Measurements from ENCODE around the gene PAK1. TPM values are rescaled to one million over a fixed set of nuclear protein-coding genes. Genes with fewer than 3 reads are reported as not detected.
"Not testable (repeated sequence)": the region's sequence is repeated elsewhere in the genome, so short reads cannot be mapped to it uniquely, and the experiment has no call there.

Gene PAK1
- polyA plus RNA-seq, 3 donors = 86.6 to 90.6 (median 88.6) TPM

DNA sequence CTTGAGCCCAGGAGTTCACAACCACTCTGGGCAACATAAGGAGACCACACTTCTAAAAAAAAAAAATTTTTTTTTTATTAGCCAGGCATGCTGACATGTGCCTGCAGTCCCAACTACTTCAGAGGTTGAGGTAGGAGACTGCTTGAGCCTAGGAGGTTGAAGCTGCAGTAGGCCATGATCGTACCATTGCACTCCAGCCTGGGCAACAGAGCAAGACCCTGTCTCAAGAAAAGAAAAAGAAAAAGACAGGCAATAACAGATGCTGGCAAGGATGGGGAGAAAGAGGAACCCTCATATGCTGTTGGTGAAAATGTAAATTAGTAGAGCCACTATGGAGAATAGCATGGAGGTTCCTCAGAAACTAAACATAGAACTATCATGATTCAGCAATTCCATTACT lies 64.8 kb downstream of the PAK1 start:
- no peak for DNase-seq (ENCODE audit: low read depth in 3 of 3, low spot score in 2 of 3)

GRCh38 chr11:77407613-77408012 lies 66.3 kb downstream of the PAK1 start:
- no peak for DNase-seq (ENCODE audit: low read depth in 3 of 3, low spot score in 2 of 3)

- no peak for DNase-seq (ENCODE audit: low read depth in 3 of 3, low spot score in 2 of 3)
These were observed 67.5 kb downstream of the PAK1 start for GRCh38 chr11:77406396-77406795.

GRCh38 chr11:77403211-77403610 lies 70.7 kb downstream of the PAK1 start:
- no peak for DNase-seq (ENCODE audit: low read depth in 3 of 3, low spot score in 2 of 3)

GRCh38 chr11:77402218-77402556 lies 71.7 kb downstream of the PAK1 start:
- DNase-seq (ENCODE audit: low read depth in 3 of 3, low spot score in 2 of 3) = no peak

- DNase-seq (ENCODE audit: low read depth in 3 of 3, low spot score in 2 of 3) = no peak
These were observed 72.2 kb downstream of the PAK1 start for GRCh38 chr11:77401486-77402217.

- no peak for DNase-seq (ENCODE audit: low read depth in 3 of 3, low spot score in 2 of 3)
These were observed 73.0 kb downstream of the PAK1 start for GRCh38 chr11:77400775-77401449.

DNA sequence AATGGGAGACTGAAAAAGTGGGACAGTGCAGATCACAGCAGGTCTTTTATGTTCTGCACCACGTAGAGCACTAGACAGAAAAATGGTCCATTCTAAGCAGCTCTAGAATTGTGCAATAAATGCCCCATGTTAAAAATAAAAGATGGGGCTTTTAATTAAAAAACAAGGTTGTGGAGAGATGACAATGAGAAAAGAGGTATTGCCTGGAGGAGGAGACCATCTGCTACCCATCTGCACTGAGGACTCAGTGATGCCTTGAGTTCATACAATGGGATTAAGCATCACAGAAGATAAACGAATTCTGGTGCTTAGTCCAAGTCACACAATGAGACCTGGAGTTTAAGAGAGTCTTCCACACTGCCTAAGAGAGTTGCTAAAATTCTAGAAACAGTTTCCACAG lies 73.6 kb downstream of the PAK1 start:
- DNase-seq (ENCODE audit: low read depth in 3 of 3, low spot score in 2 of 3) = no peak

DNA sequence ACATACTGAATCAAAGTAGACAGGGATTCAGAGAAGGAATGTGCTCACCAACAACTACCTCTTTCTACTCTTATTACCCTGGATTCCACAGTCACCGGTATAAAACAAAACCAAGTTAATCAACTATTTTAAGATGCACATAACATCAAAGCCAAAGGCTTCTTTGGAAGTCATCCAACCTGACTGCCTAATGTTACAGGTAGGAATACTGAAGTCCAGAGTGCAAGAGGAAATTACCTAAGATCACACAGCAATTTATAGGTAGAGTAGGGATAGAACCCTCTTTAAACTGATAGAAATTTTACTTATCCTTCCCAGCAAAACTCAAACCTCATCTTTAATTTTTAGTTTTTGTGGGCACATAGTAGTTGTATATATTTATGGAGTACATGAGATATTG lies 76.3 kb downstream of the PAK1 start:
- DNase-seq (ENCODE audit: low read depth in 3 of 3, low spot score in 2 of 3) = no peak

DNA sequence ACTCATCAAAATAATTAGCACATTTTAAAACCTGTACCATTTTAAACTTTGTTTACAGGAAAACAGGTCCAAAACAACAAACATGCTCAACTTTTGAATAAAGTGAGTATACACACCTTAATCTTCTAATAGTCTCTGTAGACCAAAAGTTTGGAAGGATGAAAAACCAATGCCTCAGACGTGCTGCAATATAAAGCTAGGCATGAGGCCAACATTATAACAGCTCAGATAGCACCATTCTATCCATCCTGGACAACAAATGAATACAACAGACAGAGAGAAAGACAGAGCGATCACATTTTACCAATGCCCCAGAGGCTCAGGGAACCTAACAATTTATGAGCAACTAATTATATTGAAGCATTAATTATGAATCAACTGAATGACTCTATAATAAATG lies 77.0 kb downstream of the PAK1 start:
- no peak for DNase-seq (ENCODE audit: low read depth in 3 of 3, low spot score in 2 of 3)

DNA sequence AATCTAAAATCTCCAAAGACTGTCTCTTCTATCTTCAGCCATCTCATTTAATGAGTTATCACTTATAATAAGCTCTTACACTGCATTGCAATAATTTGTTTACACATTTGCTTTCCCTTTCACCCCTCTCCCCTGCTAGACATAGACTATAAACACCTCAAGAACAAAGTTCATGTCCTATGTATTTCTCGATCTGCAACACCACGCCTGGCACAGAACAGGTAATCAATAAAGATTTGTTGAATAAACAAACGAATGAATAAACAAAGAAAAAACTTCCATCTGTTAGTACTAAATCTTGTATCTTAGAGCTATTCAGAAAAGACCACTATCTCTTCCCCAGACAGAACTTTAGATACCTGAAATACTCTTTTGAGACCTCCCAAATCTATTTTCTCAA lies 77.6 kb downstream of the PAK1 start:
- no peak for DNase-seq (ENCODE audit: low read depth in 3 of 3, low spot score in 2 of 3)

GRCh38 chr11:77395460-77396173 lies 78.3 kb downstream of the PAK1 start:
- no peak for DNase-seq (ENCODE audit: low read depth in 3 of 3, low spot score in 2 of 3)

DNA sequence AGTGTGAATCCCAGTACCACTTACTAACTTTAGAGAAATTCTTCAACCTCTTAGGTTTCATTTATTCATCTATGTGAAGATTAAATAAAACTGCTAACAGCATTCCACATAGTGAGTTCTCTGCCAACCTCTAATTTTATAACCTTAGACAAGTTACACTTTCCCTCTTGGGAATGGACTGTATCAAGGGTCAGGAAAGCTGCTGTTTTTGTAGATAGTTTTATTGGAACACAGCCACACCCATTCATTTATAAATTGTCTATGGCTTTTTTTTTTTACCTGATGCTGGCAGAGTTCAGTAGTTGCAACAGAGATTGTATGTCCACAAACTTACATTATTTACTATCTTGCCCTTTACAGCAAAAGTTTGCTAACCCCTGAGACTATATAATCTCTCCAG lies 81.1 kb downstream of the PAK1 start:
- DNase-seq (ENCODE audit: low read depth in 3 of 3, low spot score in 2 of 3) = no peak

GRCh38 chr11:77387701-77388100 lies 86.2 kb downstream of the PAK1 start:
- DNase-seq (ENCODE audit: low read depth in 3 of 3, low spot score in 2 of 3) = no peak

DNA sequence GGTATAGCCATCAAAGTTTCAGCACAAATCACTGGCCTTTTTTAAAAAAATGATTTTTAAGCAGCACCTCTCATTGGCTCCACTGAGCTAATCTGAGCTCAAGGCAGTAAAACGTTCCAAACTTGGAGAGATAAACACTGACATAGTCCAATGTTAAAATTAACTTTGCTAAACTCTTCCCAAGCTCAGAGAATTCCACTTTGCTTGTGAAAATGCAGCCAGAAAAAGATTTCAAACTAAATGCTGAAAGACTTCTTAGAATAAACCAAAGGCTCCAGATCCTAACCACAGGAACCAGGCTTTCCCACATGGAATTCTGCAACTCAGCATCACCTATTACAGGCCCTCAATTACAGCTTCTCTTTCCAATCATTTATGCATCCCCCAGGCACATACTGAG lies 87.7 kb downstream of the PAK1 start:
- no peak for DNase-seq (ENCODE audit: low read depth in 3 of 3, low spot score in 2 of 3)

GRCh38 chr11:77385255-77385771 lies 88.6 kb downstream of the PAK1 start:
- DNase-seq (ENCODE audit: low read depth in 3 of 3, low spot score in 2 of 3) = not testable (repeated sequence)

DNA sequence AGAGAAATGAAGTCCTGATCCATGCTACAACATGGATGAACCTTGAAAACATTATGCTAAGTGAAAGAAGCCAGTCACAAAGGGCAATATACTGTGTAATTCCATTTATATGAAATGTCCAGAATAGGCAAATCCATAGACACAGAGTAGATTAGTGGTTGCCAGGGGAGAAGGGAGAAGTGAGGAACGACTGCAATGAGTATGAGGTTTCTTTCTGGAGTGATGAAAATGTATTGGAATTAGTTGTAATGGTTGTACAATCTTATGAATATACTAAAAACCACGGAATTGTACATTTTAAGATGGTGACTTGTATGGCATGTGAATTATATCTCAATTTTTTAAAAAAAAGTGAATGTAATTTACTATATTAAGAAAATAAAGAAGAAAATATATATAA lies 89.3 kb downstream of the PAK1 start:
- no peak for DNase-seq (ENCODE audit: low read depth in 3 of 3, low spot score in 2 of 3)

DNA sequence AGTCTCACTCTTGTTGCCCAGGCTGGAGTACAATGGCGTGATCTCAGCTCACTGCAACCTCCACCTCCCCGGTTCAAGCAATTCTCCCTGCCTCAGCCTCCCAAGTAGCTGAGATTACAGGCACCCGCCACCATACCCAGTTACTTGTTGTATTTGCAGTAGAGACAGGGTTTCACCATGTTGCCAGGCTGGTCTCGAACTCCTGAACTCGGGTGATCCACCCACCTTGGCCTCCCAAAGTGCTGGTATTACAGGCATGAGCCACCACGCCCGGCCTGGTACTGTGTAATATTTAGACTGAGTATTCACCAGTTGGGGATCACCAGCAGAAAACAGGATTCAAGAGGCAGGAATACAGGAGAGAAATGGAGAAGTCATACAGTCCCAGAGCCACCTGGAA lies 90.5 kb downstream of the PAK1 start:
- DNase-seq (ENCODE audit: low read depth in 3 of 3, low spot score in 2 of 3) = not testable (repeated sequence)

GRCh38 chr11:77381729-77382665 lies 91.9 kb downstream of the PAK1 start:
- no peak for DNase-seq (ENCODE audit: low read depth in 3 of 3, low spot score in 2 of 3)

GRCh38 chr11:77379934-77380333 lies 94.0 kb downstream of the PAK1 start:
- no peak for DNase-seq (ENCODE audit: low read depth in 3 of 3, low spot score in 2 of 3)

DNA sequence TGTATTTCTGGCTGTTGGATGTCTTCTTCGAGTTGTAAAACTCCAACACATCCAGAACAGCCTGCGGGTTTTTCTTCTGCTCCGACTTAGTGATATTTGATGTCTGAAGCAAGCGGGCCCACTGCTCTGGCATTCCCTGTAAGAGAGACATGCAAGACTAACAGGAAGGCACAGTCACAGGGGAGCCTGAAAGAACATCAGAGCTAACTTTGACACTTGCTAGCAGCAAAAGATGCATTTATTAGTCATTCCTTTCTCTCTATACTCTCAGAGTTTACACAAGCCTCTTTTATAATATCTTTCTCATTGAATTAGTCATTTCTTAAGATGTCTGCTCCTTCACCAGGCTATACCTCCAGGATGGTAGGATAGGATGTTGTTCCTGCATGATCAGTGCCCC lies 94.6 kb downstream of the PAK1 start:
- DNase-seq (ENCODE audit: low read depth in 3 of 3, low spot score in 2 of 3) = no peak

All from right renal cortex interstitium (tissue), 3 donors.